SHP77 (cell line): ENCODE data around the gene LHFPL3.
"Not testable (repeated sequence)": the region's sequence is repeated elsewhere in the genome, so short reads cannot be mapped to it uniquely, and the experiment has no call there.

ENCODE experiments used
- DNase-seq, 2 experiments: peaks; one replicate each; lab custom pipeline; 2025; lab: John Stamatoyannopoulos, UW

The LHFPL3 gene

DNA sequence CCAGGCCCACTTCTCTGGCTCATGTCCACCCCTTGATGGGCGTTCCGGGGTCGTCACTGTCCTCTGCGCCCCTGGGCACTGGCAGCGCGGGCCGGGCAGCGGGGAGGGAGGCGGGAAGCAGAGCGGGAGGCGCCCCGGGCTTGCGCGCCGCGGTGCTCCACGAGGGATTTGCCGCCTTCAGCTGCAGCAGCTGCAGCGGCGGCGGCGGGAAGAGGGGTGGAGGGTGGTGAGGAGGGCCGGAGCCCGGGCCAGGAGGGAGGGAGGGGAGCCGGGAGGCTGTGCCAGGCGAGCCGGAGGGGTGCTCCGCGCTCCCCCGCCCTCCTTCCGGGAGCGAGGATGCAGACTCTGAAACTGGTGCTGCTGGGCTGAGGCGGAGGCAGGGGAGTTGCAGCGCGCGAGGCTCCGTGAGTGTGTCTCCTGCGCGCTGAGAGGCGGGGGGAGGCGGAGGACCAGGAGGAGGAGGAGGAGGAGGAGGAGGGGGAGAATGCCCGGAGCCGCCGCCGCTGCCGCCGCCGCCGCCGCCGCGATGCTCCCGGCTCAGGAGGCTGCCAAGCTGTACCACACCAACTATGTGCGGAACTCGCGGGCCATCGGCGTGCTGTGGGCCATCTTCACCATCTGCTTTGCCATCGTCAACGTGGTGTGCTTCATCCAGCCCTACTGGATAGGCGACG, at the start of gene LHFPL3:
Gene LHFPL3, plus strand, starts transcription at position 308 of the 674 bp plus-strand sequence.
- DNase-seq: no peak

- DNase-seq: not testable (repeated sequence)
These were observed 46.7 kb upstream of the LHFPL3 start for GRCh38 chr7:104281685-104282084.

DNA sequence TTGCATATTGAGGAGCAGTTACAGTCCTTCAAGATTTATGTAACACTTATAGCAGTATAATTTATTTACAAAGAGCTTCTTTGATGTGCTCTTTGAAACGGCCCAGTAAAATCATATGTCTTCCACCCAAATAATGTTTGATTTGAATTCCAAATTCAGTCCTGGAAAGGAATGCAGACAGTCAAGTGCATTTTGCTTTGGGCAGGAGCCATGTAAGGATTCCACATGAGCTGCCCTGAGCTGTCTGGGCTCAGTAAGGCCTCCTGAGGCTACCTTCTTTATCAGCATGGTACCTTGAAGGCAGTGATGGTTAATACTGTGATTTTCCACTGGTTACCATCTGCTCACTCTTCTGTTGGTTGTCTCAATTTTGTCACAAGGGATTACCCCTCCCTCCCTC, 41.6 kb upstream of the LHFPL3 start:
- no peak for DNase-seq

DNA sequence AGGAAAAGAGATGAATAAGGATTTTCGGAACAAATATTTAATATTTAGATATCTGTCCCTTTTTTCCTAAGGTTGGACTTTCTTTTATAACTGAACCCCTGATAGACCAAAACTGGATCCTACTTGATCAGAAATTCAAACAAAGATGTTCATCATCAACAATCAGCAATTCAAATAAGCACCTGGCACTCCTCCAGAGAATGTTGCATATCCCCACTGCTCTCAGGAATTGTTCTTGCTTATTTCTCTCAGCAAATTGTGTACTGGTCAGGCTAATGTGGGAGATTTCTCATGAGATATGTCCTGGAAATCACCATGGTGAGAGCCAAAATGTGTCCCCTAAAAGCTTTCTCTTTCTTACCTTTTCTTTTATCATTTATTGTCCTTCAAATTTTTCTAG, 40.3 kb upstream of the LHFPL3 start:
- DNase-seq: no peak

GRCh38 chr7:104294291-104294690, 34.1 kb upstream of the LHFPL3 start:
- DNase-seq: no peak

- DNase-seq: no peak
These were observed 32.1 kb upstream of the LHFPL3 start for GRCh38 chr7:104296266-104296665.

DNA sequence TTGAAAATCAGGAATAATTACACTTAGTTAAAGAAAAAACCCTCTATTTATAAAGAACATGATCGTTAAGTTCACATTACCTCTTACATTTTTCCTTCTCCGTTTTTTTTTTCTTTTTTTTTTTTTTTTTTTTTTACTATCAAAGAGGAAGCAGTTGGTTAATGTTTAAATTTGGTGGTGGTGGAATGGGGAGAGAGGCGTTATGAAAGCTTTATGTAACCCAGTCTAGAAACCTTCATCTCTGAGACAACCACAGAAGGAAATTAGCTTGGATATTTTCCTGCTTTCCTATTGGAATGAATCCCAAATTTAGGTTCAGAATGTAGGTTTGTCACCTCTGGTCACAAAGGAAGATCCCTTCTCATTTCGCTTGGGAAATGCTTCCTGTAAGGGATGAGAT, 31.5 kb upstream of the LHFPL3 start:
- DNase-seq: no peak

DNA sequence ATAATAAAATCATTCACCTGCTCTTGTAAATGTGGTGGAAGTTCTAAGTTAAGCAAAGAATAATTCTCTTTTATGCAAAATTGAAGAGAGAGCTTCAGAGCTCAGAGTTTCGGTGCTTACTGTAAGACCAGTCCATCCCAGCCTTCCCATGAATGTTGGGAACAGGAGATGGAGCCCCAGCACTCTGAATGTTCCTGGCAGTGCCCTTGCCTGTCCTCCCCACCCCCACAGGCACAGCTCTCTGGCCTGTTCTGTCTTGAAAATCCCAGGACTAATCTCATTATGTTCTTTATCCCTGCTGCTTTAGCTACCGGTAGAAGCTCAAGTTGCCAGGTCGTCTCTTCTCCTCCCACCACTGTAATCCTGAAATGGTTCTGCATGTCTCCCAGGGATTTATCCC, 29.1 kb upstream of the LHFPL3 start:
- no peak for DNase-seq

DNA sequence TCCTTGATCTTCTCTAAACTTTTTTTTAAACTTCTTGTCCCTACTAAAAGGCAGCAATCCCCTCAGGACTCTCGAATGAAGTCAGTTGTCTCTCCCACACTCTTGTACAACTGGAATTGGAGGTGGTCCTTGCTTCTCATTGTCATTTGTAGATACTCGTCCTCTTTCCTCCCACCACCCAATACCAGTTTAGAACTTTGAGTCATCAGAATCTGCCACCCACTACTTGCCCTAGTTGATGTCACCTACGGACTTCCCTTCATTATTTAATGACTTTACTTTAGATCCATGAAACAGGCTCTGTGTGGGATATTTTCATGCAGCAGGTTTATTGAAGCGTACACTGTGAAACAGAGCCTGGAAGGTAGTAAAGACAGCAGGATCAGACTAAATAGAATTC, 28.6 kb upstream of the LHFPL3 start:
- no peak for DNase-seq

DNA sequence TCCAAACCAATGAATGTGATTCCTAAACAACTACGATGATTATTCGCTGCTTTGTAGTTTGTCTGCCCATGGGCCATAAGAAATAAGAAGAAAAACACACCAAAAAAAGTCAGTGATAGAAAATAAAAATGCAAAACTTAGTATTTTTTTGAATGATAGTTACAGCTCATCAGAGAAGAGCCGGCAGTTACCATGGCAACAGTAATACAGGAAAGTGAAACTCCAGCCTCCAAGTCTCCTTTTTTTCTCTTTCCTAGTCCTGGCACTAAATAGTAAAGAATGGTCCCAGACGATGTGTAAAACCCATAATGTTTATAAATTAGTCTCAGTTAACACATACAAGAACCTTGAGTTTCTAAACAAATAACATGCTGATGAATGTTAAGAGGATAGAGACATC, 21.6 kb upstream of the LHFPL3 start:
- no peak for DNase-seq

- DNase-seq: no peak
These were observed 10.3 kb upstream of the LHFPL3 start for GRCh38 chr7:104317948-104318629.

DNA sequence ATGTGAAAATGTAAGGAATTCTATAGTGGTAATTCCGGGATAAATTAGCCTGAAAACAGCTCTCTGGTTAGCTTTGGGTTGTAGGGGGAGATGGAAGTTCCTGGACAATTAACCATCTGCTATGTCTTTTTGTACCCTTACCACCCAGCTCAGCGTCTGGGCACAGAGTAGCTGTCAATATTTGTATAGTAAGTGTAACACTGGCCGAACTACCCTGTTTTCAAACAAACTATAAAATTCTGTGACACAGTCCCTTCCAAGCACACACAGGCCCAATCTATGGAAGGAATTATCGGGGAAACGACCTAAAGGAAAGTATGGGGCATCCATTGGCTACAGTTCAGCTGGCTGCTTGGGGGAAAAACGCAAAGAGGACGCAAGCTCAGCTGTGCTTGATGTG, 869 bp upstream of the LHFPL3 start:
- no peak for DNase-seq

DNA sequence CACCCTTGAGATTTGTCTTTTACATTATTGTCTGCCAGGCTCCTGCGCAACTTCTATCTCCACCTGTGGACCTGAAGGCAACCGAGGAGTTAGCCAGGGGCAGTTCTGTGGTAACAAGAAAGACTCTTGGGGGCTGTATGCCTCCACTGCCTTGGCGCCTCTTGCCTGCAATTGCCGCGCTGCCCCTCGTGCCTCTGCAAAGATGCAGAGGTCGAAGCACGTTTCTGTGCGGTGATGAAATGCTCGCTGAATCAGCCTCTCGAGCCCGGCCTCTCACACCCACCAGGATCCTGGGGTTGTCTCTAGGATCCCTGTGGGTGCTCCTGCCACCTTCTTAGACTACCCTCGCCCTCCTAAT, 486 bp upstream of the LHFPL3 start:
- DNase-seq: no peak

- no peak for DNase-seq
These were observed 795 bp downstream of the LHFPL3 start for GRCh38 chr7:104328970-104329825.

- peak; percentile 15 to 41 for DNase-seq
These were observed 13.1 kb downstream of the LHFPL3 start for GRCh38 chr7:104341546-104341945.

DNA sequence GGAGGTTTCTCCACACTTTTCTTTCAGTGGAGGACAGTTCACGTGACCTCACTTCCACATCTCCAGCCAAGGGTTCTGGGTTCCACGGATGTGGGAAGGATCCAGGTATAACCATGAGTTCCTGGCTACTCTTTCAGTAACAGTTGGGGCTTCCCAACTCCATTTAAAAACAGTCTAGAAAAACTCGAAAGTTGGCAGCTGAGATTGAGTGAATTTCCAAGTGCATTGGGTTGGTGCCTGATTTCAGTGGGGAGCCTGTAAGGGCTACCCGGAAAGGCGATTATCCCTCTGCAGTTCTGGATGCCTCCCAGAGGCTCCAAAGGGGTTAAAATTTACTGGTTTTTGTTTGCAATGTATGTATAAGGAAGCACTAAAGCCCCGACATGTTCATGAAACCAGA, 24.3 kb downstream of the LHFPL3 start:
- no peak for DNase-seq

GRCh38 chr7:104357166-104357565, 28.8 kb downstream of the LHFPL3 start:
- no peak for DNase-seq

DNA sequence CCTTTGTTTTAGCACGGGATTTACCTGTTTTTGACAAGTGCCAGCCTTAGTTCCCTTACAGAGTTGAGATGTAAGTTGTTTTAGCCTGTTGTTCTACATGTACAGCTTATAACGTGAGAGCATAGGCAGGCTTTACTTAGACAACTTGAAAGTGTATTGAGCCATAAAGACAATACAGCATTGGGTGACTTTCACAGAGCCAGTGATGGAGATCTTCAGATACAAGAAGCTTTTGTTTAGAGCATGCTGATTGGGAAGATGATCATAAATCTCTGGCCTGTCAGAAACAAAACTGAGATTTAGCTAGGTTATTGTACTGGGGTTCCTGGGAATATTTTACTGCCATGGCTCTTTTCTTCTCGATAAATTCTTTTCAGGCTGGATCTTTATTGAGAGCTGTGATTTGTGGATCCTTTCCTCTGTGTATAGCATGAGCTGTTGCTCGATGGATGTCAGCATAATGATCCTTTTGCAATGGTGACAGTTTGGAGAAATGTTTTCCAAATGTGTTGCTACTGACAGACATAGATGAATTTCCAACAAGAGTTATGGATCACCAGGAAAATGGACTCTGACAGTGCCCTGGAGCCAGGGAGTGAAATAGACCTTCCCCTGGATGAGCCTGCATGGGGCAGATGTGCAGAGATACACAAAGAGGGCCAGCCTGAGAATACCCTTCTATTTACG, 30.2 kb downstream of the LHFPL3 start:
- no peak for DNase-seq

- no peak for DNase-seq
These were observed 34.4 kb downstream of the LHFPL3 start for GRCh38 chr7:104362756-104363155.

- no peak for DNase-seq
These were observed 35.0 kb downstream of the LHFPL3 start for GRCh38 chr7:104363355-104363754.

- no peak for DNase-seq
These were observed 38.0 kb downstream of the LHFPL3 start for GRCh38 chr7:104366390-104366789.

DNA sequence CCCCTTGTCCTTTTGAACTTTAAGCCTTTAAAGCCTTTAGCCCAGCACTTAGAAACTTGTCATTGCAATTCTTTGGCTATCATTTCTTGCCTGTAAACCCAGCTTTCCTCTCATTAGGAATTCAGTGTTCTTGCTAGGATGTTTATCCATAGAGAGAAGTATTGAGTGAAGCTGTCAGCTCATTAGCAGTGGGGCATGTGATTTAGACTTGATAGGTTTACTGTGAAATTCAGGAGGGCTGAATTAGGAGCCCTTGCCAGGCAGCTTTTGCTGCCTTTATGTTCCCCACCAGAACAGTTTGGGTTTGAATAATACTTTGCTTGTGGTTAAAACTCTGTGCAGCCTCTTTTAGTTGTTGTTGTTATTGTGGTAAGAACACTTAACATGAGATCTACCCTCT, 39.5 kb downstream of the LHFPL3 start:
- no peak for DNase-seq
